ENCODE measurements around the gene PINLYP. TPM values are rescaled to one million over a fixed set of nuclear protein-coding genes. Genes with fewer than 3 reads are reported as not detected.
"Not testable (repeated sequence)": the region's sequence is repeated elsewhere in the genome, so short reads cannot be mapped to it uniquely, and the experiment has no call there.

PINLYP gene
- total and polyA plus RNA-seq, 8 donors: 0.51 to 7.2 (median 0.85) TPM

DNA sequence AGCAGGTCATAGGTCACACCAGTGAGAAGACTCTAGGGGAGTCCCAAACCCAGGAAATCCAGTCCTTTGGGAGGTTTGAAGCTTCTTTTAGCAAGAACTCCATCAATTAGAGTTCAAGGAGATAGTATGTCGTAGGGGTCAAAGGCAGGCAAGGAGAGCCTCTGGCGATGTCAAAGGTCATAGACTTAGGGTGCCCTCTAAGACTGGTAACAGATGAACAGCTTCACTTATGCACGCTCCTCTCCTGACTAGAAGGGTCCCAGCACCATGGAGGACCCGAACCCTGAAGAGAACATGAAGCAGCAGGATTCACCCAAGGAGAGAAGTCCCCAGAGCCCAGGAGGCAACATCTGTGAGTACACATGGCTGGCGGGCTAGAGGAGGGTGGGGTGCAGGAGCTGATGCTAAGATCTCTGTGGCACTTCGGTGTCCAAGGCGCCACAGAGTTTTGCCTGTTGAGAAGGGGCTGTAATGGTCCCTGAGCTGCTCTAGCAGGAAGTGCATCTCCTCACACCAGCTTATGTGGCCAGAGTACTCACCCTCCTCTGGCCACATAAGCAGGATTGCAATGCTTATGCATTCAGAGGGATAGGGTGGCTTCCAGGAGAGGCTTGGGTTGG lies 21.4 kb downstream of the PINLYP start:
- Histone ChIP-seq H3K4me3 (peak overlapping the region; percentile 53 to 60 (median 54)), H3K36me3 (peaks cover 0 to 13% (median 12%) of the 10 kb centered on the region in 3 donors), H3K27me3 (no peaks in the 10 kb centered on the region), H3K4me1 (peaks cover 6 to 21% (median 17%) of the 10 kb centered on the region in 3 donors), H3K27ac (peak overlapping the region; percentile 96 to 99 (median 98)), H3K9me3 (no peaks in the 10 kb centered on the region)
- WGBS, 2 donors: 20 to 22% methylated on average over 7 of the region's 7 CpGs
- DNase-seq (peak in 1 of 6 donors; percentile 29), FAIRE-seq (no peak), ATAC-seq (no peak)
- TF ChIP-seq, protein P1, sequence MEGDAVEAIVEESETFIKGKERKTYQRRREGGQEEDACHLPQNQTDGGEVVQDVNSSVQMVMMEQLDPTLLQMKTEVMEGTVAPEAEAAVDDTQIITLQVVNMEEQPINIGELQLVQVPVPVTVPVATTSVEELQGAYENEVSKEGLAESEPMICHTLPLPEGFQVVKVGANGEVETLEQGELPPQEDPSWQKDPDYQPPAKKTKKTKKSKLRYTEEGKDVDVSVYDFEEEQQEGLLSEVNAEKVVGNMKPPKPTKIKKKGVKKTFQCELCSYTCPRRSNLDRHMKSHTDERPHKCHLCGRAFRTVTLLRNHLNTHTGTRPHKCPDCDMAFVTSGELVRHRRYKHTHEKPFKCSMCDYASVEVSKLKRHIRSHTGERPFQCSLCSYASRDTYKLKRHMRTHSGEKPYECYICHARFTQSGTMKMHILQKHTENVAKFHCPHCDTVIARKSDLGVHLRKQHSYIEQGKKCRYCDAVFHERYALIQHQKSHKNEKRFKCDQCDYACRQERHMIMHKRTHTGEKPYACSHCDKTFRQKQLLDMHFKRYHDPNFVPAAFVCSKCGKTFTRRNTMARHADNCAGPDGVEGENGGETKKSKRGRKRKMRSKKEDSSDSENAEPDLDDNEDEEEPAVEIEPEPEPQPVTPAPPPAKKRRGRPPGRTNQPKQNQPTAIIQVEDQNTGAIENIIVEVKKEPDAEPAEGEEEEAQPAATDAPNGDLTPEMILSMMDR (IDR thresholded peaks at IDR 0.05): no peak
- intact Hi-C loops (cut with DNase I): no loop called here

DNA sequence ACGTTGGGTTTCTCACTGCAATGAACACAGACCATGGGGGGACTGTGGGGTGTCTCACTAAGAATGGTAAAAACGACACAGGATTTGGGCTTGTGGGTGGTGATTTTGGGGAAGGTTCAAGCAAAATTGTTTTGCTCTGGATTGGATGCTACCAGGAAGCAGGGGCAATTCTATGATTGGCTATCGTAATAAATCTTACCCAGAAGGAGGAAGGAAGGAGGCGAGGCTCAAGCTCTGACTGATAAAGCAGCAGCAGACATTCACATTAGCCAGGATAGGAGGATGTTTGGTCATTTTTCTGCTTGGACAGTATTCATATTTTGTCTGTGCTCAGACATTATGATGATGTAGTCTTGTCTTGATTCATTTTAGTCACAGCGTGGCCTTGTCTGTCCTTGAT lies 22.3 kb downstream of the PINLYP start:
- Histone ChIP-seq H3K27me3 (no peaks in the 10 kb centered on the region), H3K4me3 (no peak overlapping the region), H3K27ac (no peak overlapping the region), H3K36me3 (peaks cover 0 to 5% (median 4%) of the 10 kb centered on the region in 3 donors), H3K4me1 (peaks cover 6 to 21% (median 17%) of the 10 kb centered on the region in 3 donors), H3K9me3 (no peaks in the 10 kb centered on the region)
- TF ChIP-seq, protein P1 (IDR thresholded peaks at IDR 0.05): no peak
- DNase-seq (no peak), FAIRE-seq (no peak), ATAC-seq (no peak)
- intact Hi-C loops (cut with DNase I): no loop called here
- 51 to 58% methylated on average over 5 of the region's 5 CpGs for WGBS, 2 donors

DNA sequence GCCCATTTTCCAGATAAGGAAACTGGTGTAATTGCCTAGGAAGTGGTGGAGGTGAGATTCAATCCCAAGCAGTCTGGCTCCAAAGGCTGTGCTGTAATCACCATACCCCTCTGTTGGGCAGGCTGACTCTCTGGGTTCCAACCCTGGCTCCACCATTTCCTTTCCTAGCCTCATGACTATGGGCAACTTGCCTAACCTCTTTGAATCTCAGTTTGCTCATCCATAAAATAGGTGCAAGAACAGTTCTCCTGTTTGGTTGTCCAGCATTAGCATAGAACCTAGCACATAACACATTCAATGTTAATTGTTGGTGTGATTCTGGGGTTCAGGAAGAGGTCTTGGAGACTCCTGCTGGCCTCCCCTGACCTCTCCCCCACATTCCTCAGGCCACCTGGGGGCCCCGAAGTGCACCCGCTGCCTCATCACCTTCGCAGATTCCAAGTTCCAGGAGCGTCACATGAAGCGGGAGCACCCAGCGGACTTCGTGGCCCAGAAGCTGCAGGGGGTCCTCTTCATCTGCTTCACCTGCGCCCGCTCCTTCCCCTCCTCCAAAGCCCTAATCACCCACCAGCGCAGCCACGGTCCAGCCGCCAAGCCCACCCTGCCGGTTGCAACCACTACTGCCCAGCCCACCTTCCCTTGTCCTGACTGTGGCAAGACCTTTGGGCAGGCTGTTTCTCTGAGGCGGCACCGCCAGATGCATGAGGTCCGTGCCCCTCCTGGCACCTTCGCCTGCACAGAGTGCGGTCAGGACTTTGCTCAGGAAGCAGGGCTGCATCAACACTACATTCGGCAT lies 23.0 kb downstream of the PINLYP start:
- Histone ChIP-seq H3K27me3 (no peaks in the 10 kb centered on the region), H3K27ac (no peak overlapping the region), H3K4me1 (peaks cover 6 to 21% (median 17%) of the 10 kb centered on the region in 3 donors), H3K36me3 (peaks cover 0 to 5% (median 0%) of the 10 kb centered on the region in 3 donors), H3K9me3 (no peaks in the 10 kb centered on the region), H3K4me3 (no peak overlapping the region)
- ATAC-seq: no peak
- intact Hi-C loops (cut with DNase I): no loop called here
- WGBS, 2 donors: 87 to 90% methylated on average over 19 of the region's 19 CpGs
- DNase-seq: no peak
- no peak for FAIRE-seq
- TF ChIP-seq, protein P1 (IDR thresholded peaks at IDR 0.05): no peak

DNA sequence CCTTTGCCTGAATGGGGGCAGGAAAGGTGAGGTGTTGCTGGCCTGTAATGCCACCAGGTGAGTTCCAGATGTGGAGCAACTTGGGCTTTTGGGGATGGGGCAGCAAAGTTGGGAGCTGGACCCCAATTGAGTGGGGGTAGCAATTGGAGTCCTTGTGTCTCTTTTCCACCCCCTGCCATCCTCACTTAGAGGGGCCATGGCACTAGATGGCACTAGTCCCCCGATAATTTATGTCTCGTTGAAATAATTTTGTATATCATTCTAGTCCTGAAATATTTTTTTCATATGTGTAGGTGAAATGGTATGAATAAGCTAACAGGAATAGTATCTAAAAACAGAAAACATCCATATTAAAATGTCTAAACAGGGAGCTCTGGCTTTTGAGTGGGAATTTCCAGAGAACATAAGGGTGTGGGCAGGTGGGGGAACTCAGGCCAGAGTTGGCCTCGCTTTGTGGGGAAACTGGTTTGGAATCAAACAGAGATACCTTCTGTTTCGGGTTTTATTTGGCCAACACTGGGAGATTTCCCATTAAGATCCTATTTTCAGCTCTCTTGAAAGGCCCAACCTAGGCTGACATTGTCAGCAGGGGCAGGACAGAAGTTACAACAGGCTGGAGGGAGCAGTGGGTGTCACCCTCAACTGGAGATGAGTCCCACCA lies 24.2 kb downstream of the PINLYP start:
- Histone ChIP-seq H3K27ac (no peak overlapping the region), H3K36me3 (peaks cover 0 to 5% (median 0%) of the 10 kb centered on the region in 3 donors), H3K4me3 (no peak overlapping the region), H3K4me1 (peaks cover 6 to 12% (median 12%) of the 10 kb centered on the region in 3 donors), H3K9me3 (no peaks in the 10 kb centered on the region), H3K27me3 (no peaks in the 10 kb centered on the region)
- ATAC-seq (no peak), FAIRE-seq (no peak), DNase-seq (no peak)
- TF ChIP-seq, protein P1 (IDR thresholded peaks at IDR 0.05): no peak
- WGBS, 2 donors: 65 to 73% methylated on average over 4 of the region's 4 CpGs
- intact Hi-C loops (cut with DNase I): no loop called here

DNA sequence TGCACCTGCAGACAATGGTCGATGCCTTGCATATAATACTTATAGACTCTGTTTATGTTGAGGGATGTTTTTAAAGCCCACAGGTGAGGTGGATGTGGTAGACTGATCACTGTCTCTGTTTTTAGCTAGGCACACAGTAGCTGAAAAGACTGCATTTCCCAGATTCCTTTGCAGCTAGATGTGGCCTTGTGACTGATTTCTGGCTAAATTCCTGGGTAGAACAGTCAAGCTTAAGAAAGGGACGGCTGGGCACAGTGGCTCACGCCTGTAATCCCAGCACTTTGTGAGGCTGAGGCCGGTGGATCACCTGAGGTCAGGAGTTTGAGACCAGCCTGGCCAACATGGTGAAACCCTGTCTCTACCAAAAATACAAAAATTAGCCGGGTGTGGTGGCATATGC lies 24.7 kb downstream of the PINLYP start:
- FAIRE-seq; intact Hi-C loops (cut with DNase I); H3K4me3 ChIP-seq; H3K9me3 ChIP-seq; DNase-seq; H3K36me3 ChIP-seq; H3K27me3 ChIP-seq; H3K27ac ChIP-seq; ATAC-seq: not testable (repeated sequence)
- 56 to 60% methylated on average over 5 of the region's 5 CpGs for whole genome bisulfite sequencing, 2 donors
- peaks cover 6 to 12% (median 9%) of the 10 kb centered on the region in 3 donors for H3K4me1 ChIP-seq
